ENCODE data around the gene OTOGL. TPM values are rescaled to one million over a fixed set of nuclear protein-coding genes. Genes with fewer than 3 reads are reported as not detected.

OTOGL gene
- total RNA-seq, 2 experiments from 2014 or later: not detected

DNA sequence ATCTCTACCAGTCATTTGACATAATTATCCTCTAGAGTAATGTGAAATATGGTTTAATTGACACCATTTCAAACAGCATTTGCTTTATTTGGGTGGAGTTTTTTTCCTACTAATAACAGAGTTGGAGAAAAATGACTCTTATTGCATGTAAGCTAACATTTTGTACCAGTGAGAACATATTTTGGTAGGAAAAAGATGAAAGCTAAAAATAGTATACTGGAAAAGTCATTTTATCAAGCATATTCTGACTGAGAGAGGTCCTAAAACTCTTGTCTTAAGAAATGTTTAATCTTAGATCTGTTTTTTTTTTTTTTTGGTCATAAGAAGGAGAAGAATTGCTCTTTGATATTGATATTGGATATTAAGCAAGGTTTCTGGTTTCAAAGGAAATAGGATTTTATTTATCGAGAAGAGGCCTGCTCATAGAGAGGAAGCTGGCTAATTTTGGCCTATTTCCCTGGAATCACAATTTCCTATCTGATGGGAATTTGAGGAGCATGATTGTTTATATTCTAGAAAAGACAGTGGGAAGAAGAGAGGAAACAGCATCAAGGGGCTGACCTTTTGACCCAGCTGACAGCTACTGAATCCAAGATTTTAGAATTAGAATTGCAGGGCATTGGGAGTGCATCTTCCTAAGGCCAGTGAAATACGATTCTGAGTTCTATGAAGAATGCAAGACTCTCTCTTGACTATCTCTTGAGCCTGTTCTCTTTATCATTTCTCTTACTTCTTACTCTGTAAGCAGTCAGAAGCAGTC is 19.4 kb downstream of the OTOGL start:
- CTCF ChIA-PET (ENCODE audit: unreplicated experiment): interaction anchor here (1.0 kb wide), 1 partner anchor 24 kb away, joined by 3 read pairs; no protein-coding TSS in a partner anchor
- TF ChIP-seq, protein P1, sequence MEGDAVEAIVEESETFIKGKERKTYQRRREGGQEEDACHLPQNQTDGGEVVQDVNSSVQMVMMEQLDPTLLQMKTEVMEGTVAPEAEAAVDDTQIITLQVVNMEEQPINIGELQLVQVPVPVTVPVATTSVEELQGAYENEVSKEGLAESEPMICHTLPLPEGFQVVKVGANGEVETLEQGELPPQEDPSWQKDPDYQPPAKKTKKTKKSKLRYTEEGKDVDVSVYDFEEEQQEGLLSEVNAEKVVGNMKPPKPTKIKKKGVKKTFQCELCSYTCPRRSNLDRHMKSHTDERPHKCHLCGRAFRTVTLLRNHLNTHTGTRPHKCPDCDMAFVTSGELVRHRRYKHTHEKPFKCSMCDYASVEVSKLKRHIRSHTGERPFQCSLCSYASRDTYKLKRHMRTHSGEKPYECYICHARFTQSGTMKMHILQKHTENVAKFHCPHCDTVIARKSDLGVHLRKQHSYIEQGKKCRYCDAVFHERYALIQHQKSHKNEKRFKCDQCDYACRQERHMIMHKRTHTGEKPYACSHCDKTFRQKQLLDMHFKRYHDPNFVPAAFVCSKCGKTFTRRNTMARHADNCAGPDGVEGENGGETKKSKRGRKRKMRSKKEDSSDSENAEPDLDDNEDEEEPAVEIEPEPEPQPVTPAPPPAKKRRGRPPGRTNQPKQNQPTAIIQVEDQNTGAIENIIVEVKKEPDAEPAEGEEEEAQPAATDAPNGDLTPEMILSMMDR (conservative IDR thresholded peaks at IDR 0.05; ENCODE audit: low read length): no peak
- no peak for TF ChIP-seq EZH2phosphoT487 (IDR thresholded peaks at IDR 0.05; ENCODE audit: borderline replicate concordance, low read depth, low read length)
- H3K79me2 ChIP-seq (ENCODE audit: insufficient read depth, low read depth, low read length): no peaks in the 10 kb centered on the region
- H2AFZ ChIP-seq (ENCODE audit: low read length): no peak overlapping the region
- no peak for DNase-seq (ENCODE audit: low spot score)
- no peaks in the 10 kb centered on the region for H3K4me1 ChIP-seq (ENCODE audit: insufficient read depth, low read length, poor library complexity, severe bottlenecking)
- POLR2A ChIA-PET: interaction anchor here (0.6 kb wide), 1 partner anchor 430 kb away, joined by 3 read pairs; no protein-coding TSS in a partner anchor
- no peak overlapping the region for H3K27ac ChIP-seq (ENCODE audit: low read depth, low read length, poor library complexity, severe bottlenecking)
- no peaks in the 10 kb centered on the region for H4K20me1 ChIP-seq (ENCODE audit: insufficient read depth, low read length)
- no TSS peak for BruUV-seq (replicated peaks)
- H3K4me2 ChIP-seq (ENCODE audit: low read length): no peak overlapping the region
- H3K9me2 ChIP-seq (ENCODE audit: insufficient read depth, low read length): no peaks in the 10 kb centered on the region
- no peaks in the 10 kb centered on the region for H3K9me3 ChIP-seq (ENCODE audit: low read length)
- H3K36me3 ChIP-seq (ENCODE audit: insufficient read depth, low read length): no peaks in the 10 kb centered on the region
- H3K4me3 ChIP-seq (ENCODE audit: low read depth, low read length, poor library complexity, severe bottlenecking): no peak overlapping the region
- intact Hi-C loops (cut with micrococcal nuclease; ENCODE audit: unreplicated experiment): no loop called here

DNA sequence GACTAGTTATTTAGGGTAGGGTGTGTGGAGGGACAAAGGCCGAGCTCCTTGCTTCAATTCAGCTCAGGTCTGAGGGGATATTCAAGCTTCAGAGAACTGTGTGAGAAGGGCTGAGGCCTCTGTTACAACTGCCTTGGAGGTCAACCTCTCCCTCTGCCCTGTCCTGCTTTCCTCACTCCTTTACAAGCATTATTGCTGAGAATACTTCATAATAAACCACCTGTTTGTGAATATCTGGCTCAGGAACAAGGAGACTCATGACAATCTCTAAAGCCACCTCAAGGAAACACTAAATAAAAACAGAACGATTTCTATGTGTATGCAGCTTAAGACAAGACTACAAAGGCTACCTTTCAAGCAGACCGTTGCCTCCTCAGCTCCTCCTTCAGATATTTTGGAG is 21.7 kb downstream of the OTOGL start:
- Histone ChIP-seq H3K36me3 (ENCODE audit: insufficient read depth, low read length) (no peaks in the 10 kb centered on the region), H3K4me2 (ENCODE audit: low read length) (no peak overlapping the region), H2AFZ (ENCODE audit: low read length) (no peak overlapping the region), H3K27ac (ENCODE audit: low read depth, low read length, poor library complexity, severe bottlenecking) (no peak overlapping the region), H4K20me1 (ENCODE audit: insufficient read depth, low read length) (no peaks in the 10 kb centered on the region), H3K4me1 (ENCODE audit: insufficient read depth, low read length, poor library complexity, severe bottlenecking) (no peaks in the 10 kb centered on the region), H3K4me3 (ENCODE audit: low read depth, low read length, poor library complexity, severe bottlenecking) (no peak overlapping the region), H3K9me2 (ENCODE audit: insufficient read depth, low read length) (no peaks in the 10 kb centered on the region), H3K9me3 (ENCODE audit: low read length) (no peaks in the 10 kb centered on the region), H3K79me2 (ENCODE audit: insufficient read depth, low read depth, low read length) (no peaks in the 10 kb centered on the region)
- intact Hi-C loops (cut with micrococcal nuclease; ENCODE audit: unreplicated experiment): no loop called here
- ChIA-PET POLR2A (interaction anchor here (0.5 to 1.6 kb wide), 2 partner anchors 12 to 1066 kb away, joined by 3 to 6 read pairs; no protein-coding TSS in a partner anchor), CTCF (ENCODE audit: unreplicated experiment) (no interaction called here)
- BruUV-seq (replicated peaks): no TSS peak
- no peak for DNase-seq (ENCODE audit: low spot score)
- TF ChIP-seq, protein P1 (conservative IDR thresholded peaks at IDR 0.05; ENCODE audit: low read length): no peak
- no peak for TF ChIP-seq EZH2phosphoT487 (IDR thresholded peaks at IDR 0.05; ENCODE audit: borderline replicate concordance, low read depth, low read length)

DNA sequence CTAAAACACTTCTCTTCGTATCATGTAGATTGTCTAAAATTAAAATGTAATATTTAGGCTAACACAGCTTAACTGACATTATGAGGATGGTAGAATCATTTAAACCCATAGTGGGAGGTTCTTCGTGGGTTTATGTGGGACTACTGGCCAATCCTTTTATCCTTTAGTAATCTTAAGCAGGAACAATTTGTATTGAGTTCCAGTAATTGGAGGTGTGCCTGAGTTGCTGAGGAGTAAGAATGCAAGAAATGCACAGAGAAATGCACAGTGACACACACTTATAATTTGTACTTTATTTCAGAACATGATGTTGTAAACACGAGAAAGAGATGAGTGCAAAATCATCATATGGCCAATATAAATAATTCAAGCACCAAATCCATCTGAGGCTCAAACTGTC is 22.3 kb downstream of the OTOGL start:
- CTCF ChIA-PET (ENCODE audit: unreplicated experiment): no interaction called here

More for the DNA sequence above, 22.3 kb downstream of the OTOGL start:
- intact Hi-C loops (cut with micrococcal nuclease; ENCODE audit: unreplicated experiment): no loop called here
- Histone ChIP-seq H3K36me3 (ENCODE audit: insufficient read depth, low read length) (no peaks in the 10 kb centered on the region), H3K4me2 (ENCODE audit: low read length) (no peak overlapping the region), H3K9me3 (ENCODE audit: low read length) (no peaks in the 10 kb centered on the region), H3K9me2 (ENCODE audit: insufficient read depth, low read length) (no peaks in the 10 kb centered on the region), H3K27ac (ENCODE audit: low read depth, low read length, poor library complexity, severe bottlenecking) (no peak overlapping the region), H3K4me3 (ENCODE audit: low read depth, low read length, poor library complexity, severe bottlenecking) (no peak overlapping the region), H2AFZ (ENCODE audit: low read length) (no peak overlapping the region), H3K79me2 (ENCODE audit: insufficient read depth, low read depth, low read length) (no peaks in the 10 kb centered on the region), H4K20me1 (ENCODE audit: insufficient read depth, low read length) (no peaks in the 10 kb centered on the region), H3K4me1 (ENCODE audit: insufficient read depth, low read length, poor library complexity, severe bottlenecking) (no peaks in the 10 kb centered on the region)
- DNase-seq (ENCODE audit: low spot score): no peak
- TF ChIP-seq, protein P1 (conservative IDR thresholded peaks at IDR 0.05; ENCODE audit: low read length): no peak
- no peak for TF ChIP-seq EZH2phosphoT487 (IDR thresholded peaks at IDR 0.05; ENCODE audit: borderline replicate concordance, low read depth, low read length)
- BruUV-seq (replicated peaks): no TSS peak
- POLR2A ChIA-PET: no interaction called here
